GM19467 (cell line): ENCODE data around the gene OTOR.

Source experiments
- ATAC-seq: cut with Tn5 transposase; IDR thresholded peaks from one replicate; pipeline ENCODE4 v1.9.1; 2021; ENCODE audit warnings: mild to moderate bottlenecking, moderate library complexity; ENCODE audit not compliant: unreplicated experiment

Gene OTOR

DNA sequence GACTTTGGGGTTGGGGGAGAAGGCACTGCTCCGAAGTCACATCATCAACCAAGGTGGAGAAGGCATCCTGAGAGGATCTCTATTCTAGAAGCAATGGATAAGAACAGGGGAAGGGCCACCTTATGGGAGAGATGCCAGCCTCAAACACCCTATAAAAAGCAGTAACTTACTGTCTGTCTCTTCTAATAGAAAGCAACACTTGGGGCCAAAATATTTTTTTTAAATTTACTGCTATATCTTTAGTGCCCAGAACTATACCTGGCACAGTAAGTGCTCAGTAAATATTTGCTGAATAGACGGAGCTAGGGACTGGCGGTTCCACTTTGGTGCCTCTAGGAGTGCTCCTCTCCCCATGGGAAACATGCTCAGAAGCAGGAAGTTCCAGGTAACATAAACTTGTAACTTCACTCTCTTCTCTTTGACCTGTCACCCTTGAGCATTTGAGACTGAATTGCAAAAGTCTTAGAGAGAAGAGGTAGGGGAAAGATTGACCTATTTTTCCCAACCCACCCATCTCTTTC is 807 bp upstream of the OTOR start:
- ATAC-seq, result no peak

GRCh38 chr20:16749573-16749972 is 1.4 kb downstream of the OTOR start:
- no peak for ATAC-seq

DNA sequence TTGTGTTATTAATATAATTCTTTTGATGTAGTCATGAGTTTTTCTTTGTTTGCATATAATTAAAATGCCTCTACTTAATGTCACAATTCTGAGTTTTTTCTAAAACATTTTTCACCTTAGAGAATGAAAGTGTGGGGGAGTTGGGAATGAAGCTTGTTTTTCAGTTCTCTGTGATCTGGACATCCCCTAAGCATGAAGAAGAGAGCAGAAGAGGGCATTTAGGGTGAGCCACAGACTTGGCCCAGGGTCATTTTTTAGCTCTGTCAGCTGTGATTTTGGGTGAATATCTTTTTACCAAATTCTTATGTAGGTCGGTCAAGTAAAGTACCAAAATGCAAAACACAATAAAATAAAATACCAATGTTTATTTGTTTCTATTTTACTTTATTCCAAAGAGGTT is 3.9 kb downstream of the OTOR start:
- no peak for ATAC-seq

DNA sequence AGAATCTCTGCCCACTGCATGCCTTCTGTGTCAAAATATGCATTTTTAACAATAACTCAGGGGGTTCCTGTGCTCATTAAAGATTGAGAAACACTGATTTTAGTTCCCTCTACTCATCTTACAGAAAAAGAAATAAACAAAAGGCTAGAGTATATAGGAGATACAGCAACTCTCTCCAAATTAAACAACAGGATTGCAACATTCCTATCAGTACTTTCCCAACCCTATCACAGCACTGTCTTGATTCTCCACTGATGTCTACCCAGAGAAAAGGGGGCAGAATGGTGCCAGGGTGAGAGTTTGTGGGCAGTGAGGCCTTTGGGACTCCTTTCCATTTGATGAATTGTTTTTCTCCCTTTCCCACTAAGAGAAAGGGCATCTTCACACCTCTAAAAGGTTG is 4.7 kb downstream of the OTOR start:
- ATAC-seq, result no peak

DNA sequence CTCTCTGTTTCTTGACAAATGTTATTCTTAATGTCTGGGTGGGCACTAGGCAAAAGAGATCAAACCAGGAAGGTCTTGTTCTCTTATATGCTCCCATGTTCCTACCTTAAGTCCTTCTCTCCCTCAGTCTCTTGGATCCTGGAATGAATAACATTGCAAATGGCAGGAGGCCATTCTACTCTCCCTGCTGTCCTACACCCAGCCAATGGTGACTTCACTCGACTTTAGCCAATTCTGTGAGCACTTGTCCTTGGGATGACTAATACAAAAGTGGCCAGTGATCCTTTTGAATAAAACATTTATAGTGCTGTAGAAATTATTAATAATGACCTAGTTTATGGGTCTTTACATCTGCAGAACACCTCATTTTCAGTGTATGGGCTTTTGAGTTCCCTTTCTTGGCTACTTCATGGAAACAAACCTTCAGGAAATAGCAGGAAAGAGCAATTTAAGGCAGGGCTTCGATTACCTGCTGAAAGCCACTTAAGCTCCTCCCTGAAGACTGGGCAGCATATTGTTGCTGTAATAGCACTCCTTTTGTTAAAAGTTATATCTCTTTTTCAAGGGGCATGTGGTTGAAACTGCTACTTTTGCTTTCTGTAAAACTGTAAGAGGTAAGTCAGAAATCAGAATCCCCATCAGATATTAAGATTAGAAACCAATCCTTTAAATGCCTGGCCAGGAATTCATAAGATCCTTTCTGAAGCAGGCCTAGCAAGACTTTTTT is 10.5 kb downstream of the OTOR start:
- ATAC-seq, result no peak

GRCh38 chr20:16759181-16759563 is 11.0 kb downstream of the OTOR start:
- ATAC-seq, result no peak

GRCh38 chr20:16760431-16761304 is 12.5 kb downstream of the OTOR start:
- no peak for ATAC-seq

DNA sequence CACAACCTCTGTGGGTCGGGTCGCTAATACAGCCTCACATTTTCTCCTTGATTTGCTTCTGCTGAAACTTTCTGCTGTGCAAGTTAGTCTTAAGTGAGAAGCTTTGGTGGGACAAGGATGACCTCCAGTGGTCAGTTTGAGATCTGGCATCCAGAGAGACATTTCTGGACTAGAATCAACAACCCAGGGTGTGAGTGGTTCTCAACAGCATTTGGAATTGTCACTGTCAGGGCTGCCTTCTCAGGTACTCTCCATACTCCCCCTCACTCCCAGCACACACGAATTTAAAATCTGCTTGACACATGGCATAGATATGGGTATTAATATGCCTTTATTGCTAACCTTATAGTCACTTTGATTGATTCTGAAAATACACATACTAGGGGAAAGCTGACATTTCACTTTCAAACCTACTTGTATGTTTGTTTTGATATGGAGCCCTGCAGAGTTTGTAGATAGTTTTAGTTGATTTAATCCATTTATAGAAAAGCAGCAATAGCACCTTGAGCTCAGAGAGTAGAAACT is 13.2 kb downstream of the OTOR start:
- ATAC-seq, result peak; percentile 53

DNA sequence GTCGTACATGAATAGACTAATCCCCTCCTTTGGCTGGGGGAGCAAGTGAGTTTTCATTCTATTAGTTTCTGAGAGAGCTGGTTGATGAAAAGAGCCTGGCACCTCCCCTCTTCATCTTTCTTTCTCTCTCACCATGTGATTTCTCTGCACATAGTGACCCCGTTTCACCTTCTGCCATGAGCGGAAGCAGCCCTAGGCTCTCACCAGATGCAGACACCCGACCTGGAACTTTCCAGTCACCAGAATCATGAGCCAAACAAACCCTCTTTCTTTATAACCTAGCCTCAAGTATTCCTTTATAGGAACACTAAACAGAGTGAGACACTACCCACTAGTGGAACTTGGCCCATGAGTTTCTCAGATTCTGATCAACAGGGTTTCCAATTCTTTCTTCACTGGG is 16.4 kb downstream of the OTOR start:
- ATAC-seq, result no peak

GRCh38 chr20:16771213-16771612 is 23.1 kb downstream of the OTOR start:
- no peak for ATAC-seq

GRCh38 chr20:16775961-16776360 is 27.8 kb downstream of the OTOR start:
- no peak for ATAC-seq

GRCh38 chr20:16777126-16777525 is 29.0 kb downstream of the OTOR start:
- ATAC-seq, result no peak

DNA sequence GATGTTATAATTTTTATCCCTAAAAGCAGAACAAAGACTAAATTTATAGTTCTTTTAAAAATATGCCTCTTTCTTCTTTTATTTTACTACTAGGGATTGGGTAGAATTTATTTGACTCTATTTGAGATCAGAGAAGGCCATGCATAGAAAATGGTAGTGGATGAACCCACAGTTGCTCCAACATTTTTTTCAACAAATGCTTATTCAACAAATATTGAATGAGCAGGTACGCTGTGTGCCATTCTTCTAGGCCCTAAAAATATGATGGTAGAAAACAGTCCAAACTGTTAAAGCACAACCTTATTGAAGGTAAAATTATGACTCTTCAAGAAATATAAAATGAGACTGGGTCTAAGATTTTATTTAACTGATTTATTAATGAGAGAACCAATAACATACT is 30.0 kb downstream of the OTOR start:
- ATAC-seq, result no peak

DNA sequence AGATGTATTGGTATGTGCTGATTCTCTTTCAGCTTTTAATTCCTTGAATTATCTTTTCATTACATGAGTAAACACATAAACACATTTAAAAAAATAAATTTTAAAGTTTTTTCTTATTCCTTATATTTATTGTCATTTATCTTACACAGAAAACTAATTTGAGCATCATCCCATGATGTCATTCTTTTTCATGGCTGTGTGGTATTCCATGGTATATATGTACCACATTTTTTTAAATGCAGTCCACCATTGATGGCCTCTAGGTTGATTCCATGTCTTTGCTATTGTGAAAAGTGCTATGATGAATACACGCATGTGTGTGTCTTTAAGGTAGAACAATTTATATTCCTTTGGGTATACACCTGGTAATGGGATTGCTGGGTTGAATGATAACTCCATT is 33.3 kb downstream of the OTOR start:
- no peak for ATAC-seq

- no peak for ATAC-seq
Observed at GRCh38 chr20:16785226-16785625, 37.1 kb downstream of the OTOR start.
